Inflammatory macrophage (primary cell): ENCODE data around the gene ANGPTL7.

Source experiments
- DNase-seq, 2 donors: peaks; one replicate each; pipeline ENCODE4 v3.0.0-alpha.2; 2020 to 2022

The ANGPTL7 gene

DNA sequence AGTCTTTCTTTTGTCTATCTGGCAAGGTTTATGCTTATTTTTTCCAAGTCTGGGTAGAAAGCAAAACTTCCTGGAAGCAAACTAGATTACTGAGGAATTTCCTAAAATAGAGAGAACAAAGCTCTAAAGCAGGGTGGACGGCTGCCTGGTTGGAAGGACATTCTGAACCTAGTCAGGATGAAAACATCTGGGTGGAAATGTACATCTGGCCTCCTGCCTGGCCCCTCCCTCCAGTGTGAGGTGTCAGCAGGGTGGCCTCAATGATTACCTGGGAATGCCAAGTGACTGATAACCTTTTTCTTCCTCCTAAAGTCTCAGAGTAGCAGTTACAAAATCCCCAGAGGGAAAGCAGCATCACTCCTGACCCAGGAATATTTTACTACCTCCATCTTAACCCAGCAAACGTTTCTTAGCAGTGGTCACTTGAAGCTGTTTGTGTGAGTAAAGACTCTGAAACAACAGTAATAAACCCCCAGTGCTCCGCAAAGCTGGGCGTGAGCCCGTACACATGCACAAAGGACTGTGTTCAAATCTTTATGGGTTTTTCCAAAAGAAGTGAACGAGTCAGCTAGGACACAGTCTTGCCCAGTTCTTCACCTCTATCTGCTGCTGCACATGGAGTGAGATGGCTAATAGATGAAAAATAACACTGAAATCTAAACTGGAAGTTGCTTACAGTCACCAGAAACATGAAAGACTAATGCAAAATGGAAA, 18.9 kb downstream of the ANGPTL7 start:
- DNase-seq: no peak

DNA sequence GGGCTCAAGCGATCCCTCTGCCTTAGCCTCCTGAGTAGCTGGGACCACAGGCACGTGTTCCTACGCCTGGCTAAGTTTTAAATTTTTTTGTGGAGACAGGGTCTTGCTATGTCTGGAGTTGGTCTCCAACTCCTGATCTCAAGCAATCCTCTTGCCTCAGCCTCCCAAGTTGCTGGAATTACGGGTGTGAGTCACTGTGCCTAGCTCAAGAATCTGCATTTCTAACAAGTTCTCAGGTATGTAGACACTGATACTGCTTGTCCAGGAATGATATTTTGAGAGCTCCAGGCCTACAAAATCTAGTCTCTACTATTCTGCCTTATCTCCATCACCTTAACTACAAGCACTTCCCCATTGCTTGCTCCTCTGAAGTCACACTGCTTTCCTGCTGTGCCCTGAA, 22.3 kb downstream of the ANGPTL7 start:
- no peak for DNase-seq

GRCh38 chr1:11211925-11212587, 22.9 kb downstream of the ANGPTL7 start:
- no peak for DNase-seq

- DNase-seq: no peak
These were observed 25.7 kb downstream of the ANGPTL7 start for GRCh38 chr1:11214698-11215380.

GRCh38 chr1:11215381-11216005, 26.3 kb downstream of the ANGPTL7 start:
- DNase-seq: no peak

- DNase-seq: no peak
These were observed 26.9 kb downstream of the ANGPTL7 start for GRCh38 chr1:11216074-11216473.

DNA sequence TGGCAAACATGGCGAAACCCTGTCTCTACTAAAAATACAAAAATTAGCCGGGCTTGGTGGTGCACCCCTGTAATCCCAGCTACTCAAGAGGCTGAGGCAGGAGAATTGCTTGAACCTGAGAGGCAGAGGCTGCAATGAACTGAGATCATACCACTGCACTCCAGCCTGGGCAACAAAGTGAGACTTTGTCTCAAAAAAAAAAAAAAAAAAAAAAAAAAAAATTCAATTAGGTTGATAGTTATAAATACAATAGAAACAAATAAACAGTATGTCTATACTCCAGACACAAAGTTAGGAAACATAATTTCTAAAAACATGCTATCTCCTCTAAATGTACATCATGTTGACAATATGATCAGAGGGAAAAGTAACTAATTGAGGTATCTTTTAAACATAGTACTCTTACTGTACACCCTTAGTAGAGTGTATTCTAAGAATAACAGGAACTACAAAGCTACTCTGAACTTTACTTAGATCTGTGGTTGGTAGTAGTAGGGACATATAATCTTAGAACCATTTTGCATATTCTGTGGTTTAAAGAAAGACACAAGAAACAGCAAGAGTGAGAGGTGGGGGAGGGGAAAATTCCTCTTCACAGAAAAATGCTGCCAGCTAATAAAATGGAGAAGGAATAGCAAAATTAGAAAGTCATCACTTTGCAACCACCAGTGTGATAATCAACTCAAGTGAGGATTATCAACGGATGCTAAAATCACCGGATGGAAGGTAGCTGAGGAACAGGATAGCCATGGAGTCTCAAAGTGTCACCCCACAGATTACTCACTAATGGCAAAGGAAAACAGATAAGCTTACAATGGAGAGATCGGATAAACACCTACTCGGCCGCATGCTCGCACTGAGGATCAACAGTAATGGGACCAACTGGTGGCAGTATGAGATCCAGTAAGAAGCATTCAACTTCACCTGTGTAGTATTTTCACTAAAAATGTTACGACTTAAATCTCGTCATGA, 38.2 kb downstream of the ANGPTL7 start:
- DNase-seq: no peak

- peak; percentile 9 to 51 for DNase-seq
These were observed 40.0 kb downstream of the ANGPTL7 start for GRCh38 chr1:11229203-11229602.

DNA sequence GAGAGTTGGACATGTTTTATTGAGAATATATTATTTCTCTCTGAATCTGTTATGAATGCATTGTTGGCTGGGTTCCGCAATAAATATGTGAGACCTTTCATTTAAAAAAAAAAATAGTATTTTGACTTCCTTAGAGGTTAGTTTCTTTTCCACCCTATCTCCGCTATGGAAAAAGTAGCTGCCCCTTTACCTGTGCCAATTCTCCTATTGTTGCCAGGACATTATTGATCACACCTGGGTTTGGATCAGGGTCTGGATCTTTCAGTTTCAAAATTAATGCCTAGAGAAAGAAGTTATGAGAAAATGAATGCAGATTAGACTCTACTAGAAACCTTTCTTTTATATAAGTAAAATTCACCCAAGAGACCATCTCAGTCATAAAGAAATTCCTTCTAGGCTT, 44.1 kb downstream of the ANGPTL7 start:
- DNase-seq: no peak

DNA sequence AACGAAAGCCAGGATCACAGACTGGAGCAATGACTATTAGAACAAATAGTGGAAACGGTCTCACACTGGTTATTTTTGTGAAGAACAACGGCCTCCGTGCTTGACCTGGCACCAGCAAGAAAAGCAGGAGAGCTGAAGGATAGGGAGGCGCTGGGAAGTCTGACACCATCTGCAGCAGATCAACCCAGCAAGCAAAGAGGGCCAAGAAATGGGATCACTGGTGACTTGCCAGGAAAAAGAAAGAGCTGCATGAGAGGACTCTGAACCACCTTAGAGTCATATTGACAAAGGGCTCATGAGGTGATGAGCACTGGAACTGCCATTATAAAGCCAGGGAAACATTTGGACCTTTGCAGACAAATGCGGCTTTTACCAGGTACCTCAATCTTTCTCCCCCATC, 48.2 kb downstream of the ANGPTL7 start:
- DNase-seq: no peak

GRCh38 chr1:11238311-11238710, 49.2 kb downstream of the ANGPTL7 start:
- no peak for DNase-seq

DNA sequence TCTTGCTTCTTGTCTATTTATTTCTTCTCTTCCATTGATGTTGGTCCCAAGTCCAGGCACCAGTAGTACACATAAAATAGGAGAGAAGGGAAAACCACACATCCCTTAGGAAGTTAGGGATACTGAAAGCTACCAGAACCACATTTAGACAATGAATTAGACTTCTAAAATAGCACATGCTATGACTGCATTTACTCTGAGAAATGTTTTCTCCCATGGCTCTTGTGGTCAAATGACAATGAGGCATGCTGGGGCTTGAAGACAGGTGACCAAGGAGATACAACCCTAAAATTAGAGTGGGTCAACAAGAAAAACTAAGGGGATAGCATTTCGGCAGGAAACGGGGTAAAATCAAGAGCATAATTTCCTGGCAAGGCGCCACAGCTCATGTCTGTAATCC, 56.1 kb downstream of the ANGPTL7 start:
- DNase-seq: no peak
